ENCODE results near the gene METAP1D. TPM values are rescaled to one million over a fixed set of nuclear protein-coding genes. Genes with fewer than 3 reads are reported as not detected.

The METAP1D gene
- polyA plus RNA-seq, 1 of the 3 experiments (the other 2 are of a cell fraction), result 10.3 TPM

- ChIA-PET CTCF (interaction anchor here (0.7 to 2.9 kb wide), 8 partner anchors 9 to 515 kb away, joined by 3 to 14 read pairs (median 5); partner anchors contain the start of gene DLX2), POLR2A (no interaction called here)
- Histone ChIP-seq H3K79me2 (ENCODE audit: insufficient read depth) (no peaks in the 10 kb centered on the region), H3K4me2 (no peak overlapping the region), H3K4me1 (ENCODE audit: control insufficient read depth in 1 of 2, insufficient read depth in 2 of 2, low read depth in 1 of 2, low read length in 1 of 2) (peaks cover 0 to 18% of the 10 kb centered on the region in 2 experiments; a peak in 1 of 4 replicates), H3F3A (replicated peaks; ENCODE audit: insufficient read depth) (no peaks in the 10 kb centered on the region), H3K4me3 (ENCODE audit: low read depth in 2 of 2, low read length in 1 of 2) (no peak overlapping the region), H3K9ac (no peak overlapping the region), H3K9me2 (no peaks in the 10 kb centered on the region), H2AFZ (ENCODE audit: low read depth) (no peak overlapping the region), H4K20me1 (ENCODE audit: insufficient read depth) (0 out of 2 replicates have a peak, but pooled peaks cover 7% of the 10 kb centered on the region), H3K27ac (ENCODE audit: low read depth in 2 of 2, low read length in 1 of 2) (no peak overlapping the region), H3K27me3 (ENCODE audit: insufficient read depth) (peaks cover 91% of the 10 kb centered on the region), H3K9me3 (no peaks in the 10 kb centered on the region), H3K36me3 (replicated peaks in 1 of 2; ENCODE audit: control insufficient read depth in 1 of 2, insufficient read depth in 2 of 2, low read length in 1 of 2) (no peaks in the 10 kb centered on the region)
- WGBS (ENCODE audit: low lambda C conversion rate), result 13% methylated on average over 6 of the region's 23 CpGs
- TF ChIP-seq EZH2phosphoT487 (IDR thresholded peaks at IDR 0.05; ENCODE audit: borderline replicate concordance, low read depth) (0 out of 2 replicates have a peak, but pooled peaks have one; percentile 10), NRF1 (IDR thresholded peaks at IDR 0.05; ENCODE audit: low read depth, low read length) (no peak), USF2 (IDR thresholded peaks at IDR 0.05; ENCODE audit: borderline replicate concordance, low read depth, low read length) (no peak), MXI1 (IDR thresholded peaks at IDR 0.05; ENCODE audit: low read depth, low read length) (no peak), SMC3 (IDR thresholded peaks at IDR 0.05; ENCODE audit: low read depth, low read length) (no peak), RFX5 (IDR thresholded peaks at IDR 0.05; ENCODE audit: low read length) (no peak), MAX (IDR thresholded peaks at IDR 0.05; ENCODE audit: low read depth) (no peak), GABPA (IDR thresholded peaks at IDR 0.05; ENCODE audit: low read depth) (no peak)
- DNase-seq, result peak; percentile 42
Measured at GRCh38 chr2:172087780-172088244, 88.1 kb downstream of the METAP1D start.

GRCh38 chr2:172088245-172089004 is 88.7 kb downstream of the METAP1D start:
- DNase-seq, result peak; percentile 48
- Histone ChIP-seq H3K4me2 (no peak overlapping the region), H3K27ac (ENCODE audit: low read depth in 2 of 2, low read length in 1 of 2) (no peak overlapping the region), H3K27me3 (ENCODE audit: insufficient read depth) (peaks cover 91% of the 10 kb centered on the region), H3K36me3 (replicated peaks in 1 of 2; ENCODE audit: control insufficient read depth in 1 of 2, insufficient read depth in 2 of 2, low read length in 1 of 2) (no peaks in the 10 kb centered on the region), H3K4me3 (ENCODE audit: low read depth in 2 of 2, low read length in 1 of 2) (no peak overlapping the region), H3K79me2 (ENCODE audit: insufficient read depth) (no peaks in the 10 kb centered on the region), H3K9me3 (no peaks in the 10 kb centered on the region), H4K20me1 (ENCODE audit: insufficient read depth) (0 out of 2 replicates have a peak, but pooled peaks cover 10% of the 10 kb centered on the region), H3K9ac (no peak overlapping the region), H3K4me1 (ENCODE audit: control insufficient read depth in 1 of 2, insufficient read depth in 2 of 2, low read depth in 1 of 2, low read length in 1 of 2) (peaks cover 0 to 18% of the 10 kb centered on the region in 2 experiments; a peak in 1 of 4 replicates), H3K9me2 (no peaks in the 10 kb centered on the region), H3F3A (replicated peaks; ENCODE audit: insufficient read depth) (peaks cover 1% of the 10 kb centered on the region), H2AFZ (ENCODE audit: low read depth) (no peak overlapping the region)
- CTCF ChIA-PET, result interaction anchor here (0.7 to 2.1 kb wide), 6 partner anchors 10 to 516 kb away, joined by 3 to 12 read pairs (median 4); partner anchors contain the start of gene DLX2
- POLR2A ChIA-PET, result no interaction called here
- TF ChIP-seq USF2 (IDR thresholded peaks at IDR 0.05; ENCODE audit: borderline replicate concordance, low read depth, low read length) (no peak), ZBTB33 (IDR thresholded peaks at IDR 0.05; ENCODE audit: borderline replicate concordance, low read depth) (no peak), NFIC (IDR thresholded peaks at IDR 0.05; ENCODE audit: borderline replicate concordance) (no peak), EZH2phosphoT487 (IDR thresholded peaks at IDR 0.05; ENCODE audit: borderline replicate concordance, low read depth) (peak; percentile 37; the same call in 1 of the 2 replicates), TEAD4 (IDR thresholded peaks at IDR 0.05; ENCODE audit: borderline replicate concordance, insufficient read depth) (no peak)
- WGBS (ENCODE audit: low lambda C conversion rate), result 15% methylated on average over 33 of the region's 37 CpGs

Data from SK-N-SH (cell line).